Vagina (tissue), 2 donors: ENCODE measurements around the gene PRR15.

Experiments used
- POLR2A ChIP-seq, 2 donors: fragments of 450-650 bp; IDR thresholded peaks; one replicate each; pipeline ENCODE4 v1.6.1; 2017; ENCODE audit warnings: antibody characterized with exemption in 2 of 2, mild to moderate bottlenecking in 2 of 2, moderate library complexity in 2 of 2
- POLR2AphosphoS5 ChIP-seq, 2 donors: sonication (generic); formaldehyde crosslinking; IDR thresholded peaks; one replicate each; pipeline ENCODE4 v1.9.0; 2017; ENCODE audit warnings: antibody characterized with exemption in 2 of 2, mild to moderate bottlenecking in 2 of 2, low read depth in 1 of 2; ENCODE audit not compliant: insufficient read depth in 1 of 2
- TF ChIP-seq, protein P1 (sequence below), 3 experiments: fragments of 450-650 bp in 2 of 3; fragments of 200-600 bp in 1 of 3; sonication (generic) in 1 of 3; IDR thresholded peaks; one replicate each; pipeline ENCODE4 v1.5.1; 2017 to 2019; ENCODE audit warnings: antibody characterized with exemption in 3 of 3, mild to moderate bottlenecking in 2 of 3, moderate library complexity in 2 of 3

DNA sequence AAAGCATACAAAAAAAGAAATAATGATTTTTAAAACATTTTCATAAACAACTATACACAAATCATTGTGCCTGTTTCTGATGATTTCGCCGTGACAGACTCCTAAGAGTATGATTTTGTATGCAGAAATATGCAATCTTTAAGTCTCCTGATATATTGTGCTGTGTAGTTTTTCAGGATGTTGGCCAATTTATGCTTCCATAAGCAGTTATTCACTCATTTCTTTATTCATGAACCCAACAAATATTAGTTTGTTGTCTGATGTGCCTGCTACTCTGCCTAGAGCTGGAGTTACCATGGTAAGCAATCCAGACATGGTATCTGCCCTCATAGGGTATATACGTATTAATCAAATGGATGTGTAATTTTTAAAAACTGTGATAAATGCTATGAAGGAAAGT, 40.4 kb downstream of the PRR15 start:
- TF ChIP-seq, protein P1, sequence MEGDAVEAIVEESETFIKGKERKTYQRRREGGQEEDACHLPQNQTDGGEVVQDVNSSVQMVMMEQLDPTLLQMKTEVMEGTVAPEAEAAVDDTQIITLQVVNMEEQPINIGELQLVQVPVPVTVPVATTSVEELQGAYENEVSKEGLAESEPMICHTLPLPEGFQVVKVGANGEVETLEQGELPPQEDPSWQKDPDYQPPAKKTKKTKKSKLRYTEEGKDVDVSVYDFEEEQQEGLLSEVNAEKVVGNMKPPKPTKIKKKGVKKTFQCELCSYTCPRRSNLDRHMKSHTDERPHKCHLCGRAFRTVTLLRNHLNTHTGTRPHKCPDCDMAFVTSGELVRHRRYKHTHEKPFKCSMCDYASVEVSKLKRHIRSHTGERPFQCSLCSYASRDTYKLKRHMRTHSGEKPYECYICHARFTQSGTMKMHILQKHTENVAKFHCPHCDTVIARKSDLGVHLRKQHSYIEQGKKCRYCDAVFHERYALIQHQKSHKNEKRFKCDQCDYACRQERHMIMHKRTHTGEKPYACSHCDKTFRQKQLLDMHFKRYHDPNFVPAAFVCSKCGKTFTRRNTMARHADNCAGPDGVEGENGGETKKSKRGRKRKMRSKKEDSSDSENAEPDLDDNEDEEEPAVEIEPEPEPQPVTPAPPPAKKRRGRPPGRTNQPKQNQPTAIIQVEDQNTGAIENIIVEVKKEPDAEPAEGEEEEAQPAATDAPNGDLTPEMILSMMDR (IDR thresholded peaks at IDR 0.05) = no peak
- TF ChIP-seq POLR2A (IDR thresholded peaks at IDR 0.05) = no peak
- TF ChIP-seq POLR2AphosphoS5 (IDR thresholded peaks at IDR 0.05; ENCODE audit: insufficient read depth in 1 of 2, low read depth in 1 of 2) = no peak
